Stomach smooth muscle (tissue), 2 donors: ENCODE results near the gene MRPL52.
"Not testable (repeated sequence)": the region's sequence is repeated elsewhere in the genome, so short reads cannot be mapped to it uniquely, and the experiment has no call there.

ENCODE experiments used
- H3K27ac ChIP-seq: one replicate; pipeline ENCODE4 v1.7.0; 2013; ENCODE audit warnings: mild to moderate bottlenecking, low read length, inconsistent platforms
- H3K27me3 ChIP-seq, 2 donors: one replicate each; pipeline ENCODE4 v1.7.0; 2013; ENCODE audit warnings: low read length in 2 of 2; ENCODE audit not compliant: insufficient read depth in 2 of 2, control insufficient read depth in 1 of 2
- H3K36me3 ChIP-seq, 2 donors: one replicate each; pipeline ENCODE4 v1.7.0; 2013; ENCODE audit warnings: low read length in 2 of 2; ENCODE audit not compliant: control insufficient read depth in 2 of 2, insufficient read depth in 2 of 2
- H3K4me1 ChIP-seq: one replicate; pipeline ENCODE4 v1.7.0; 2013; ENCODE audit warnings: low read length; ENCODE audit not compliant: control insufficient read depth, insufficient read depth
- H3K4me3 ChIP-seq, 2 donors: one replicate each; pipeline ENCODE4 v1.7.0; 2013; ENCODE audit warnings: low read length in 2 of 2
- H3K9ac ChIP-seq, 2 donors: one replicate each; pipeline ENCODE4 v1.7.0; 2013; ENCODE audit warnings: low read length in 2 of 2, mild to moderate bottlenecking in 1 of 2
- H3K9me3 ChIP-seq, 2 donors: one replicate each; pipeline ENCODE4 v1.7.0; 2013; ENCODE audit warnings: low read length in 2 of 2; ENCODE audit not compliant: control insufficient read depth in 2 of 2
- donor health status: healthy.
- donor health status: Pancreatic carcinoma.

MRPL52 gene

DNA sequence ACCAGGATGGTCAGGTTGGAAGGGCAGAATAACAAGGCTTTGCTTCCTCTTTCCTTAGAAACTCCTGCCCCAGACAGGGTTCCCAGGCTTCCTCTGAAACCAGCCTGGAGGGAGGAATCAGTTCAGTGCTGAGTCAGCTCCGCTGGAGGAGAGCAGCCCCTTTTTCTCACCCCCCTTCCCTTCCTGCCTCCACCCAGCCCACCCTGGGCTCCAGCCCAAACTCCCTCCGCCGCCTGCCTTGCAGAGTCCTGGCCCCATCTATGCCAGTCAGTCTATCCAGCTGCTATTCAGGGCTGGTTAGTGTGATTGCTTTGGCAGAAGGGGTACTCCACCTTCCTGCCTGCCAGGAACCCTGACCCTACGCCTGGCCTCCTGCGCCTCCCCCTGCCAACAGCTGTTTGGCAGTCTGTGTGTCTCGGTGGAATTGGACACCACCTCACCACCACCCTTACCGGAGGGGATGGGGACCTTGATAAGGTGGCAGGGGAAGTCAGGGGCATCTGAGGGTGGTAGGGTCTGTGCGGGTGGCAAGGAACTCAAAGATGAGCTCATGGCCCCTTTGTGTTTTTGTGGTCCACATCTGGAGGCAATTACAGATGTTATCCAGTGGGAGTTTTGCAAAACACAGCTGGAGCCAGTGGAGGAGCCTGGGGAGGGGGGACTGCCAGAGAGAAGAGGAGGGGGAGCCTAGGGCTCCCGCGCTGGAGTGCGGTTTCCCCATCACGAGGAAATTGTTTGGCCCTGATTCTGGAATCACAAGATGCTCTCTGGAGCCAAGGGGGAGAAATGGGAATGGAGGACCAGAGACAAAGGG lies 18.9 kb downstream of the MRPL52 start:
- H3K36me3 ChIP-seq, result peaks cover 24 to 25% of the 10 kb centered on the region in 2 donors
- H3K27me3 ChIP-seq, result no peaks in the 10 kb centered on the region
- peak overlapping the region; percentile 88 for H3K27ac ChIP-seq
- peaks cover 71% of the 10 kb centered on the region for H3K4me1 ChIP-seq
- H3K4me3 ChIP-seq, result peak overlapping the region; percentile 31 to 58
- H3K9ac ChIP-seq, result peak overlapping the region; percentile 39 to 69
- no peaks in the 10 kb centered on the region for H3K9me3 ChIP-seq

DNA sequence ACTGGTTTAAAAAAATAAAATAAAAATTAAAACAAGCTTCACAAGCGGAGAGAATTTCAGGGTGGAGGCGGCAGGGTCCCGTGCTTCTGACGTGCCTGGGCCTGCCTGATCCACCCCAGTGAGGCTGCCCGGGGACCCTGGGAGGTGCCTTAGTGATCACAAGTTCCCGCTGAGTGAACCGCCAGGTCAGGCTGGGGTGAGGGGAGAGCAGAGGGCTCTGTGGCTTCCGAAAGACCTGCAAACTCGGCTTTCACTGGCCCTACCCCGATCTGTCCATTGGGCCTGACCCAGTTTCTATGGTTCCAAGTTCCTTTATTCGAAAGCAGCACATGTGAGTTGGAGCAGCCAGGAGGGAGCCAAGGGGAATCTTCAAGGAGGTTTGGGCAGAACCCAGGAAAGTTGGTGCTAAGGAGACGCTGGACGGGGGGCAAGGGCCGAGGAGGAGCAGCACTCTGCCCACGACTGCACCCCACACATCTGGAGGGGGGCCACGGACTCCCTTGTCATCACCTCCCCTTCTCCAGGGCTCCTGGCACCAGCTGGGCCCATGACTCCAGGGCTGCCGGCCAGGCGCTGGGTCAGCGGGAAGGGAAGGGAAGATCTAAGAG lies 19.6 kb downstream of the MRPL52 start:
- Histone ChIP-seq H3K4me1 (peaks cover 71% of the 10 kb centered on the region), H3K9ac (peak overlapping the region; percentile 39 to 51), H3K4me3 (peak overlapping the region; percentile 12 to 52), H3K9me3 (no peaks in the 10 kb centered on the region), H3K27ac (peak overlapping the region; percentile 88), H3K27me3 (no peaks in the 10 kb centered on the region), H3K36me3 (peaks cover 19% of the 10 kb centered on the region in 2 donors)

DNA sequence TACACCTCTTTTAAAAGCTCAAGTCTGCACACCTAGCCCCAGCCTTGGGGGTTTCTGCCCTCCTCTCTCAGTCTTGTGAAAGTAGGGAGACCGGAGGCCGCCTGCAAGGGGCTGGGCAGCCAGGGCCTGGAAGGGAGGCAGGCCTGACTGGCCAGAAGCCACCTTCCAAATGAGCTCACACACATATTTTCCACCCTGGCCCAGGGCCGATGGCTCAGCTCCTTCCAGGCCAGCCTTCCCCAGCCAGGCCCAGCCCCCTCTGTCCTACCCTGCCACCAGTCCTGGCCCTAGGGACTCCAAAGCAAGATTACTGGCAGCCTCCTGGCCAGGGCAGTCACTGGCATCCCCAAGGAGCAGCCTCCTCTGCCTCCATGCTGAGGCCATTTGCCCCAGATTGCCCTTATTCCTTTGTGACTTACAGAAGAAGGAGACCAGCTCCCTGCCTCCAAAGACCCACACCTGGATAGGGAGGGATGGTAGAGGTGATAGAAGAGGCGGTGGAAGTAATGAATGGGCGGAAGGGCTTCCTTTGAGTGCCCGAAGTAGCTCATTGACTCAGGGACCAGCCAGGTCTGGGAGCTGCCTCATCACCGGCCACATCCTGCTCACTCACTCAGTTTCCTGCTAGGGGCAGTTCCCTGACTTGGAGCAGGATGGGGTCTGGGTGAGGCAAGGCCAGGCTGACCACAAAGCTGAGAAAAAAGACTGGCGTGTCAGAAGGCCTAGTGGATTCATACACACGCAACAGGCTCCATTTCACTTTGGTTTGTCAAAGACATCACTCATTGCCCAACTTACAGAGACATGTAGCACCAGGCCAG lies 21.5 kb downstream of the MRPL52 start:
- Histone ChIP-seq H3K9me3 (no peaks in the 10 kb centered on the region), H3K4me1 (peaks cover 61% of the 10 kb centered on the region), H3K36me3 (peaks cover 3 to 4% of the 10 kb centered on the region in 2 donors), H3K9ac (peak overlapping the region; percentile 31 to 66), H3K27me3 (no peaks in the 10 kb centered on the region), H3K27ac (peak overlapping the region; percentile 82), H3K4me3 (peak overlapping the region; percentile 40 to 41)

DNA sequence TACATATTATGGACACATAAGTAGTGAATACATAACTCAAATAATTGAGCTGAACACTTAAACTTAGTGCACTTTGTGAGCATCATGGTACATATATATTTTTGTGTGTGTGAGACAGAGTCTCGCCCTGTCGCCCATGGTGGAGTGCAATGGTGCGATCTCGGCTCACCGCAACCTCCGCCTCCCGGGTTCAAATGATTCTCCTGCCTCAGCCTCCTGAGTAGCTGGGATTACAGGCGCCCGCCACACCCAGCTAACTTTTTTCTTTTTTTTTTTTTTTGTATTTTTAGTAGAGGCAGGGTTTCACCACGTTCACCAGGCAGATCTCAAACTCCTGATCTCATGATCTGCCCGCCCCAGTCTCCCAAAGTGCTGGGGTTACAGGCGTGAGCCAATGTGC lies 22.5 kb downstream of the MRPL52 start:
- H3K4me1 ChIP-seq, result peaks cover 51% of the 10 kb centered on the region
- not testable (repeated sequence) for H3K27ac ChIP-seq, H3K9me3 ChIP-seq, H3K27me3 ChIP-seq, H3K36me3 ChIP-seq, H3K9ac ChIP-seq
- H3K4me3 ChIP-seq, result peak overlapping the region in 1 of 2 donors; percentile 79

DNA sequence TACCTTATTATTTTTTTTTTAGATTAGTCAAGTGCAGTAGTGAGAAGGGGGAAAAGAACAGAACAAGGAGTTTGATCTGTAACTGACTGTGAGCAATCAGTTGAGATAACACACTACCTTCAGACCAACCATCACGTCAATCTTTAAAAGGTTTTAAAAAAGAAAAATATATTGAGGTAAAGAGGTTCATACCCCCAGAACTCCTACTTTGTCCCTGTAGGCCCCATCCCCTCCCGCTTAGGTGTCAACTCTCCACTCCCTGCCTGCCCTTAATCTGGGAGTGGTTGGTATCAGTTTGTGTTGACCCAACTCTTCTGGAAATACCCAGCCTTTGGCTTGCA lies 22.9 kb downstream of the MRPL52 start:
- H3K4me1 ChIP-seq, result peaks cover 50% of the 10 kb centered on the region
- H3K9ac ChIP-seq, result no peak overlapping the region
- H3K9me3 ChIP-seq, result no peaks in the 10 kb centered on the region
- peak overlapping the region; percentile 31 for H3K27ac ChIP-seq
- H3K36me3 ChIP-seq, result no peaks in the 10 kb centered on the region
- no peaks in the 10 kb centered on the region for H3K27me3 ChIP-seq
- H3K4me3 ChIP-seq, result peak overlapping the region; percentile 79 to 88

DNA sequence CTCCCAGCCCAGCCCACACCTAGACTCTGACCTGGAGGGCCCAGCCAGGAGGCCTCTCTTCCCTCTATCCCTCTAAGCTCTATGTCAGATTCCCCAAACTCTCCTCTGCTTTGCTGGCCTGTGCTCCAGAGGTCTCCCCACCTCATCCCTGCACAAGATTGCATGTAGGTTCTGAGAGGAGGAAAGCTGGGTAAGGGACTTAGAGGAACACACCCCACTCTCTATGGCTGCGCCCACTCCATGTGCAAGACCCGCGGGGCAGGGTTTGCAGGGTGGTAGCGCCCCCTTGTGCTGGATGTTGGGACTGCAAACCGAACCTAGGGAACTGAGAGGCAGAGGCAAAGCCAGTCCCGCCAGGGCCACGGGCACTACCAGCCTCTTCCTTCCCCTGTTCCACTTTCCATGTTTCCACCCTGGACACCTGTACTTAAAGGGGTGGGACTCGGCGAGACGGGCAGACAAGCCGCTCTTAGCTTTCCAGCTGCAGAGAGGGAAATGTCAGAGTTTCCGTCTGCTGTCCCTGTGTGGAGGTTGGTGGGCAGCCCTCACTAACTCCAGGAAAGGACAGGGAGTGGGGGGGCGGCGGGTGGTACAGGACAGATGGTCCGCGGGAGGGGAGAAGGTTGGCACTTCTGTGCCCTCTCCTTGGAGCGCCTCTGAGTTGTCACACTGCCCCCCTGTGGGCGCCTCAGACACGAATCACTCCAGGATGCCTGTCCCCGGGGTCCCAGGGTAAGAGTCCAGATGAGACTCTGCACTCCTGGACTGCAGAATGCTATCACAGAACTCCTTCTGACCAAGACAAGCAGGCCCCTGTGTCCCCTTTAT lies 23.5 kb downstream of the MRPL52 start:
- H3K9me3 ChIP-seq, result no peaks in the 10 kb centered on the region
- peak overlapping the region; percentile 31 for H3K27ac ChIP-seq
- no peaks in the 10 kb centered on the region for H3K36me3 ChIP-seq
- peak overlapping the region; percentile 79 to 88 for H3K4me3 ChIP-seq
- H3K4me1 ChIP-seq, result peaks cover 44% of the 10 kb centered on the region
- peak overlapping the region; percentile 68 to 73 for H3K9ac ChIP-seq
- H3K27me3 ChIP-seq, result no peaks in the 10 kb centered on the region

DNA sequence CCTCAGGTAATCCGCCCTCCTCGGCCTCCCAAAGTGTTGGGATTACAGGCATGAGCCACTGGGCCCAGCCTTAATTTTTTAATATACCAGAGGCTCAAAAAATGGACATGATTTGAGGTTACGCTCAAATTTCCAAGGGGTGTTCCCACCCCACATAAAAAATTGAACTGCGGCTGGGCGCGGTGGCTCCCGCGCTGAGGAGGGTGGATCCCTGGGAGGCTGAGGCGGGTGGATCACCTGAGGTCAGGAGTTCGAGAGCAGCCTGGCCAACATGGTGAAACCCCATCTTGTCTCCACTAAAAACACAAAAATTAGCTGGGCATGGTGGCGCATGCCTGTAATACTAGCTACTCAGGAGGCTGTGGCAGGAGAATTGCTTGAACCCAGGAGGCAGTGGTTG lies 24.6 kb downstream of the MRPL52 start:
- not testable (repeated sequence) for H3K27ac ChIP-seq, H3K27me3 ChIP-seq, H3K36me3 ChIP-seq, H3K9me3 ChIP-seq, H3K9ac ChIP-seq, H3K4me3 ChIP-seq
- peaks cover 33% of the 10 kb centered on the region for H3K4me1 ChIP-seq

DNA sequence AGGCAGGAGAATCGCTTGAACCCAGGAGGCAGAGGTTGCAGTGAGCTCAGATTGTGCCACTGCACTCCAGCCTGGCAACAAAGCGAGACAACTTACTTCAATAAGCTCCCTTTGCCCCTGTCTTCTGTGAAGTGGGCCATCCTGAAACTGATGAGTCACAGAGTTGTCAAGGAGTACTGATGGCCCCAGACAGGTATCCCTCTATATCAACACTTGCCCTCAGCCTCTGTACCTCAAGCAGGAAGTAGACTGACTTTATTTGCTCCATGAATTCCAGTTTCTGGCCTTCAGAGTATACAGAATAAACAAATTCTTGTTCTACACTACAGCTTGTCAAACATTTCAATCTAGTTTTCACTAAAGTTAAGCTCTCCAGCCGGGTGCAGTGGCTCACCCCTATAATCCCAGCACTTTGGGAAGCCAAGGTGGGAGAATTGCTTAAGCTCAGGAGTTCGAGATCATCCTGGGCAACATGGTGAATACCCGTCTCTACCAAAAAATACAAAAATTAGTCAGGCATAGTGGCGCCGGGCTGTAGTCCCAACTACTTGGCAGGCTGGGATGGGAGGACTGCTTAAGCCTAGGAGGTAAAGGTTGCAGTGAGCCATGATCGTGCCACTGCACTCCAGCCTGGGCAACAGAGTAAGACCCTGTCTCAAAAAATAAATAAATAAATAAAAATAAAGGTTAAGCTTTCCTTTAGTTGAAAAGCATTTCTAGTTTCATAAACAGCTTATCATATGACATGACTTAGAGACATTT lies 25.5 kb downstream of the MRPL52 start:
- Histone ChIP-seq H3K9me3 (no peaks in the 10 kb centered on the region), H3K4me3 (no peak overlapping the region), H3K9ac (no peak overlapping the region), H3K27ac (no peak overlapping the region), H3K36me3 (no peaks in the 10 kb centered on the region), H3K4me1 (peaks cover 25% of the 10 kb centered on the region), H3K27me3 (no peaks in the 10 kb centered on the region)

DNA sequence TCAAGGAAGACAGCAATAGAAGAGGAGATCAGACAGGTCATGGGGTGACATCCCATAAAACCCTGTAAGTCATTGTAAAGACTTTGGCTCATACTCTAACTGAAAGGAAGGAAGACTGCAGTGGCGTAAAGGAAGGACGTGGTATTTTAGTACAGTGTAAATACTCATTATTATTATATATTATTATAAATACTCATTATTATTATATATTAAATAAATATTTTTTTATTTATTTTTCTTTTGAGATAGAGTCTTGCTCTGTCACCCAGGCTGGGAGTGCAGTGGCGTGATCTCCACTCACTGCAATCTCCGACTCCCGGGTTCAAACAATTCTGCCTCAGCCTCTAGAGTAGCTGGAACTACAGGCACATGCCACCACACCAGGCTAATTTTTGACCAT lies 26.7 kb downstream of the MRPL52 start:
- Histone ChIP-seq H3K27ac (no peak overlapping the region), H3K4me1 (peaks cover 13% of the 10 kb centered on the region), H3K27me3 (no peaks in the 10 kb centered on the region), H3K9ac (no peak overlapping the region), H3K4me3 (no peak overlapping the region), H3K36me3 (no peaks in the 10 kb centered on the region), H3K9me3 (no peaks in the 10 kb centered on the region)

DNA sequence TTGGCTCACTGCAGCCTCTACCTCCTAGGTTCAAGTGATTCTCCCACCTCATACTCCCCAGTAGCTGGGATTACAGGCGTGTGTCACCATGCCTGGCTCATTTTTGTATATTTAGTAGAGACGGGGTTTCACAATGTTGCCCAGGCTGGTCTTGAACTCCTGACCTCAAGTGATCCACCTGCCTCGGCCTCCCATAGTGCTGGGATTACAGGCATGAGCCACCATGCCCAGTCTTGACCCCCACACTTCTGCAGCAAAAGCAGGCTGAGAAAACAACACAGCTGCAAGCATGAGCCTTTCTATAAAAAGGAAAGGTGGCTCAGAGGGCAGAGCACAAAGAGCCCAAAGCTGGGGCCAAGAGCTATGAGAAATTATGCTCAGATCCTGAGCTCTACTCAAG lies 30.7 kb downstream of the MRPL52 start:
- not testable (repeated sequence) for H3K27me3 ChIP-seq, H3K36me3 ChIP-seq, H3K27ac ChIP-seq, H3K4me1 ChIP-seq, H3K4me3 ChIP-seq, H3K9me3 ChIP-seq, H3K9ac ChIP-seq
